HFF-Myc (cell line): ENCODE data around the gene EPHB2.
A peak's percentile ranks its signal among the peaks of the same experiment; 100 is the strongest.

Experiments used
- DNase-seq: peaks from one replicate; pipeline ENCODE4 v3.0.0-alpha.2; 2011; ENCODE audit warnings: low read depth; ENCODE audit errors: extremely low read depth
- H3K4me3 ChIP-seq: replicated peaks from 2 replicates; pipeline ENCODE4 v1.5.1; 2011; ENCODE audit warnings: low read depth, mild to moderate bottlenecking, control low read depth, low read length
- CTCF ChIP-seq: IDR thresholded peaks from 2 replicates; pipeline ENCODE4 v1.5.1; 2012; ENCODE audit warnings: mild to moderate bottlenecking, low read depth, low read length, control low read depth; ENCODE audit errors: missing control alignments

The EPHB2 gene

GRCh38 chr1:22808186-22808675 is 97.6 kb downstream of the EPHB2 start:
- no peak for TF ChIP-seq CTCF
- no peak for DNase-seq
- no peak overlapping the region for H3K4me3 ChIP-seq

- no peak overlapping the region for H3K4me3 ChIP-seq
- TF ChIP-seq CTCF: no peak
- peak; percentile 72 for DNase-seq
Measured at GRCh38 chr1:22808676-22809483, 98.2 kb downstream of the EPHB2 start.

- no peak overlapping the region for H3K4me3 ChIP-seq
- DNase-seq: no peak
- TF ChIP-seq CTCF: no peak
Measured at GRCh38 chr1:22809783-22810182, 99.1 kb downstream of the EPHB2 start.

GRCh38 chr1:22810378-22810777 is 99.7 kb downstream of the EPHB2 start:
- no peak for TF ChIP-seq CTCF
- H3K4me3 ChIP-seq: no peak overlapping the region
- no peak for DNase-seq

- no peak for DNase-seq
- TF ChIP-seq CTCF: no peak
- H3K4me3 ChIP-seq: no peak overlapping the region
Measured at GRCh38 chr1:22812092-22812880, 101.6 kb downstream of the EPHB2 start.

GRCh38 chr1:22812993-22813790 is 102.6 kb downstream of the EPHB2 start:
- H3K4me3 ChIP-seq: no peak overlapping the region
- no peak for TF ChIP-seq CTCF
- DNase-seq: no peak
